ENCODE data around the gene NUP188.

GRCh38 chr9:128936171-128936865, 11.2 kb upstream of the NUP188 start:
- TF ChIP-seq CTCF (IDR thresholded peaks at IDR 0.05; ENCODE audit: low read depth, low read length, poor library complexity, severe bottlenecking): no peak
- no peak for TF ChIP-seq EZH2phosphoT487 (IDR thresholded peaks at IDR 0.05; ENCODE audit: borderline replicate concordance, low read length)

All from DOHH2 (cell line).